Pulmonary artery endothelial cell (primary cell): ENCODE results near the gene CFAP126. TPM values are rescaled to one million over a fixed set of nuclear protein-coding genes. Genes with fewer than 3 reads are reported as not detected.
A peak's percentile ranks its signal among the peaks of the same experiment; 100 is the strongest.
"Not testable (repeated sequence)": the region's sequence is repeated elsewhere in the genome, so short reads cannot be mapped to it uniquely, and the experiment has no call there.

Experiments used
- DNase-seq: peaks from one replicate; pipeline ENCODE4 v3.0.0-alpha.2; 2011; ENCODE audit warnings: low read depth, low spot score
- total RNA-seq: library from RNA; depleted of rRNA; stranded (reverse); fragments of >200 nt; gene quantifications from 2 replicates; pipeline ENCODE4 v1.2.3, GENCODE V29; 2014

The CFAP126 gene
- total RNA-seq, 1 donor from 2014 or later, result not detected

- peak; percentile 36 for DNase-seq
Observed at GRCh38 chr1:161382214-161383019, 14.7 kb upstream of the CFAP126 start.

GRCh38 chr1:161381707-161382106 is 14.0 kb upstream of the CFAP126 start:
- no peak for DNase-seq

GRCh38 chr1:161379071-161379470 is 11.4 kb upstream of the CFAP126 start:
- DNase-seq, result no peak

- DNase-seq, result no peak
Observed at GRCh38 chr1:161378014-161378413, 10.3 kb upstream of the CFAP126 start.

- no peak for DNase-seq
Observed at GRCh38 chr1:161374373-161374772, 6.7 kb upstream of the CFAP126 start.

GRCh38 chr1:161373442-161373841 is 5.8 kb upstream of the CFAP126 start:
- DNase-seq, result no peak

- DNase-seq, result no peak
Observed at GRCh38 chr1:161365207-161365606, 2.5 kb downstream of the CFAP126 start.

- no peak for DNase-seq
Observed at GRCh38 chr1:161364332-161364731, 3.3 kb downstream of the CFAP126 start.

GRCh38 chr1:161359291-161359690 is 8.4 kb downstream of the CFAP126 start:
- DNase-seq, result no peak

- no peak for DNase-seq
Observed at GRCh38 chr1:161357073-161357472, 10.6 kb downstream of the CFAP126 start.

- no peak for DNase-seq
Observed at GRCh38 chr1:161351482-161351881, 16.2 kb downstream of the CFAP126 start.

GRCh38 chr1:161350671-161351070 is 17.0 kb downstream of the CFAP126 start:
- no peak for DNase-seq

- DNase-seq, result no peak
Observed at GRCh38 chr1:161342821-161343220, 24.9 kb downstream of the CFAP126 start.

GRCh38 chr1:161342177-161342576 is 25.5 kb downstream of the CFAP126 start:
- no peak for DNase-seq

- DNase-seq, result no peak
Observed at GRCh38 chr1:161335796-161336195, 31.9 kb downstream of the CFAP126 start.

- no peak for DNase-seq
Observed at GRCh38 chr1:161333166-161333565, 34.5 kb downstream of the CFAP126 start.

GRCh38 chr1:161330346-161330745 is 37.3 kb downstream of the CFAP126 start:
- no peak for DNase-seq

- no peak for DNase-seq
Observed at GRCh38 chr1:161324020-161324419, 43.7 kb downstream of the CFAP126 start.

- DNase-seq, result not testable (repeated sequence)
Observed at GRCh38 chr1:161315841-161316674, 51.6 kb downstream of the CFAP126 start.
